Neural crest cell (in vitro differentiated cells): Measurements from ENCODE around the gene GNAO1. TPM values are rescaled to one million over a fixed set of nuclear protein-coding genes. Genes with fewer than 3 reads are reported as not detected.

Experiments used
- DNase-seq: peaks from one replicate; pipeline ENCODE4 v3.0.0; 2021; ENCODE audit warnings: low read depth, mixed read lengths, low spot score
- H3K27ac Mint-ChIP-seq: one replicate; pipeline ENCODE4 v1.8.0; 2021; ENCODE audit warnings: mild to moderate bottlenecking, mixed read lengths; ENCODE audit not compliant: unreplicated experiment
- H3K27me3 Mint-ChIP-seq: 2 replicates; pipeline ENCODE4 v1.8.0; 2021; ENCODE audit warnings: low read depth, mild to moderate bottlenecking, mixed read lengths
- H3K36me3 Mint-ChIP-seq: 2 replicates; pipeline ENCODE4 v1.8.0; 2021; ENCODE audit warnings: low read depth, mild to moderate bottlenecking, mixed read lengths
- H3K4me1 Mint-ChIP-seq: 2 replicates; pipeline ENCODE4 v1.8.0; 2021; ENCODE audit warnings: mixed read lengths
- H3K4me3 Mint-ChIP-seq: one replicate; pipeline ENCODE4 v1.8.0; 2021; ENCODE audit warnings: mild to moderate bottlenecking, mixed read lengths
- H3K9me3 Mint-ChIP-seq: 2 replicates; pipeline ENCODE4 v1.8.0; 2021; ENCODE audit warnings: mixed read lengths
- CTCF ChIP-seq: fragments of 200-600 bp; sonication (generic); conservative IDR thresholded peaks from 2 replicates; pipeline ENCODE4 v1.5.0; 2021; ENCODE audit warnings: antibody characterized with exemption, mild to moderate bottlenecking
- total RNA-seq: library from RNA; stranded (reverse); gene quantifications from 2 replicates; pipeline ENCODE4 v1.2.1, GENCODE V29; 2021

The GNAO1 gene
- total RNA-seq, 1 donor from 2014 or later: 22.2 TPM

GRCh38 chr16:56275076-56275475 lies 83.8 kb downstream of the GNAO1 start:
- H3K27ac Mint-ChIP-seq: no peak overlapping the region
- TF ChIP-seq CTCF: no peak
- no peak for DNase-seq
- H3K27me3 Mint-ChIP-seq: no peaks in the 10 kb centered on the region
- no peak overlapping the region for H3K4me3 Mint-ChIP-seq
- H3K36me3 Mint-ChIP-seq: peaks cover 7% of the 10 kb centered on the region
- peaks cover 13% of the 10 kb centered on the region for H3K4me1 Mint-ChIP-seq
- peaks cover 8% of the 10 kb centered on the region for H3K9me3 Mint-ChIP-seq

GRCh38 chr16:56275801-56276200 lies 84.5 kb downstream of the GNAO1 start:
- Mint-ChIP-seq H3K27me3 (no peaks in the 10 kb centered on the region), H3K36me3 (peaks cover 7% of the 10 kb centered on the region), H3K27ac (no peak overlapping the region), H3K4me3 (no peak overlapping the region), H3K4me1 (peaks cover 17% of the 10 kb centered on the region), H3K9me3 (peaks cover 8% of the 10 kb centered on the region)
- no peak for DNase-seq
- TF ChIP-seq CTCF: no peak

GRCh38 chr16:56277075-56277474 lies 85.8 kb downstream of the GNAO1 start:
- no peaks in the 10 kb centered on the region for H3K27me3 Mint-ChIP-seq
- H3K36me3 Mint-ChIP-seq: peaks cover 7% of the 10 kb centered on the region
- TF ChIP-seq CTCF: peak; percentile 54
- H3K27ac Mint-ChIP-seq: no peak overlapping the region
- peaks cover 8% of the 10 kb centered on the region for H3K9me3 Mint-ChIP-seq
- H3K4me1 Mint-ChIP-seq: peaks cover 30% of the 10 kb centered on the region
- DNase-seq: peak; percentile 35
- H3K4me3 Mint-ChIP-seq: no peak overlapping the region

GRCh38 chr16:56278196-56278855 lies 87.0 kb downstream of the GNAO1 start:
- H3K27me3 Mint-ChIP-seq: no peaks in the 10 kb centered on the region
- peaks cover 7% of the 10 kb centered on the region for H3K36me3 Mint-ChIP-seq
- peaks cover 8% of the 10 kb centered on the region for H3K9me3 Mint-ChIP-seq
- DNase-seq: no peak
- H3K27ac Mint-ChIP-seq: no peak overlapping the region
- no peak for TF ChIP-seq CTCF
- H3K4me3 Mint-ChIP-seq: no peak overlapping the region
- H3K4me1 Mint-ChIP-seq: peaks cover 43% of the 10 kb centered on the region

- Mint-ChIP-seq H3K27me3 (no peaks in the 10 kb centered on the region), H3K4me3 (no peak overlapping the region), H3K36me3 (peaks cover 4% of the 10 kb centered on the region), H3K27ac (peak overlapping the region; percentile 43), H3K4me1 (peaks cover 51% of the 10 kb centered on the region), H3K9me3 (peaks cover 5% of the 10 kb centered on the region)
- no peak for TF ChIP-seq CTCF
- no peak for DNase-seq
These were observed 87.8 kb downstream of the GNAO1 start for GRCh38 chr16:56279132-56279531.
